K562 (cell line): Measurements from ENCODE around the gene IRAK3. TPM values are rescaled to one million over a fixed set of nuclear protein-coding genes. Genes with fewer than 3 reads are reported as not detected.

ENCODE experiments used
- ATAC-seq: fragments of 200-7000 bp; cut with Tn5 transposase; 3 replicates; pipeline ENCODE4 v1.9.1; 2020; ENCODE audit warnings: moderate library complexity
- BruUV-seq: library from RNA; stranded (reverse); fragments of 400-500 nt; replicated peaks from 2 replicates; lab custom pipeline; 2021; lab: Mats Ljungman, UMichigan
- CTCF ChIA-PET: fragments of 300-600 bp; formaldehyde crosslinking; extraction: SDS; loops from one replicate; lab custom pipeline; 2021; ENCODE audit warnings: low intra/inter-chr PET ratio; lab: Yijun Ruan, JAX
- POLR2A ChIA-PET: fragments of 300-600, 350-650 bp; sonication (Branson Sonifier 250); formaldehyde crosslinking; extraction: SDS; loops from one replicate; lab custom pipeline; 2021; ENCODE audit warnings: antibody characterized with exemption, inconsistent platforms; lab: Yijun Ruan, JAX
- DNase-seq, 4 experiments: peaks; one replicate each; pipeline versions ENCODE4 v3.0.0 to v3.0.0-alpha.2; 2011 to 2018; ENCODE audit warnings: low spot score in 3 of 4, mixed read lengths in 3 of 4; ENCODE audit errors: extremely low read depth in 1 of 4
- FAIRE-seq: peaks from 2 replicates; lab custom pipeline; 2011; peaks lifted over from hg19 to GRCh38; lab: Jason Lieb, UNC
- H2AFZ ChIP-seq: 2 replicates; pipeline ENCODE4 v1.6.0; 2011; ENCODE audit warnings: low read depth, low read length, control low read depth, inconsistent platforms
- H3K27ac ChIP-seq: fragments of 200-600 bp; 3 replicates; pipeline ENCODE4 v1.8.0; 2011; ENCODE audit warnings: low read depth, mild to moderate bottlenecking, control low read depth, inconsistent platforms, low read length, moderate library complexity, mixed read lengths; ENCODE audit errors: extremely low read depth
- H3K27me3 ChIP-seq, 2 experiments: fragments of 300-600 bp in 1 of 2; 2 replicates in 1 of 2; 3 replicates in 1 of 2; pipeline versions ENCODE4 v1.6.0 to v1.8.0; 2011; ENCODE audit warnings: inconsistent platforms in 2 of 2, low read length in 2 of 2, mild to moderate bottlenecking in 1 of 2, mixed read lengths in 1 of 2, moderate library complexity in 1 of 2; ENCODE audit not compliant: control insufficient read depth in 2 of 2, insufficient read depth in 2 of 2
- H3K36me3 ChIP-seq: fragments of 300-600 bp; 3 replicates; pipeline ENCODE4 v1.8.0; 2011; ENCODE audit warnings: mild to moderate bottlenecking, low read length, inconsistent platforms; ENCODE audit not compliant: control insufficient read depth, insufficient read depth
- H3K4me1 ChIP-seq, 2 experiments: fragments of 200-600 bp in 1 of 2; replicated peaks in 1 of 2; 2 replicates in 1 of 2; 3 replicates in 1 of 2; pipeline versions ENCODE4 v1.5.1 to v1.8.0; 2011; ENCODE audit warnings: inconsistent platforms in 2 of 2, low read length in 2 of 2, mild to moderate bottlenecking in 1 of 2, mixed read lengths in 1 of 2, moderate library complexity in 1 of 2; ENCODE audit not compliant: control insufficient read depth in 2 of 2, insufficient read depth in 2 of 2
- H3K4me2 ChIP-seq: 2 replicates; pipeline ENCODE4 v1.6.1; 2011; ENCODE audit warnings: low read length, control low read depth, inconsistent platforms, mixed read lengths; ENCODE audit not compliant: insufficient read depth
- H3K4me3 ChIP-seq: fragments of 200-600 bp; sonication (generic), shearing (Covaris generic); 2 replicates; pipeline ENCODE4 v1.5.1; 2016; ENCODE audit warnings: control low read depth, inconsistent platforms
- H3K79me2 ChIP-seq: fragments of 200-600 bp; 3 replicates; pipeline ENCODE4 v1.8.0; 2011; ENCODE audit warnings: low read length, inconsistent platforms; ENCODE audit not compliant: control insufficient read depth, insufficient read depth
- H3K9ac ChIP-seq, 2 experiments: 2 replicates each; pipeline versions ENCODE4 v1.6.0 to v1.6.1; 2011; ENCODE audit warnings: low read depth in 2 of 2, low read length in 2 of 2, control low read depth in 1 of 2, inconsistent platforms in 1 of 2, mild to moderate bottlenecking in 1 of 2, mixed read lengths in 1 of 2; ENCODE audit not compliant: insufficient read depth in 1 of 2
- H3K9me1 ChIP-seq: one replicate; pipeline ENCODE4 v1.6.0; 2011; ENCODE audit warnings: inconsistent platforms, mild to moderate bottlenecking, low read length, moderate library complexity; ENCODE audit not compliant: control insufficient read depth, insufficient read depth
- H3K9me3 ChIP-seq: replicated peaks from 2 replicates; pipeline ENCODE4 v1.5.1; 2011; ENCODE audit warnings: low read depth, low read length, inconsistent platforms; ENCODE audit not compliant: control insufficient read depth, insufficient read depth
- H4K20me1 ChIP-seq: replicated peaks from 2 replicates; pipeline ENCODE4 v1.6.1; 2011; ENCODE audit warnings: low read length, inconsistent platforms, mixed read lengths; ENCODE audit not compliant: control insufficient read depth, insufficient read depth
- DIDO1 ChIP-seq: fragments of 450-650 bp; IDR thresholded peaks from 2 replicates; pipeline ENCODE4 v1.6.1; 2016; ENCODE audit warnings: low read depth, missing biosample characterization, missing genetic modification characterization
- MCM5 ChIP-seq: fragments of 450-650 bp; IDR thresholded peaks from 2 replicates; pipeline ENCODE4 v1.6.1; 2016; ENCODE audit warnings: low read depth
- NFIX ChIP-seq: fragments of 250-450 bp; sonication (Bioruptor Pico); IDR thresholded peaks from 2 replicates; pipeline ENCODE4 v1.4.0; 2020; ENCODE audit warnings: low read depth, mild to moderate bottlenecking, moderate library complexity
- ZNF175 ChIP-seq: fragments of 200-800 bp; sonication (Bioruptor generic); IDR thresholded peaks from 2 replicates; pipeline ENCODE4 v1.6.1; 2016; ENCODE audit warnings: low read depth, mild to moderate bottlenecking, missing genetic modification characterization, missing compliant biosample characterization
- ZNF253 ChIP-seq: fragments of 250-450 bp; sonication (Bioruptor Pico); conservative IDR thresholded peaks from 2 replicates; pipeline ENCODE4 v1.6.1; 2021; ENCODE audit warnings: mild to moderate bottlenecking
- WGBS: fragments of 100-300 bp; shearing (Covaris generic); methylation state at CpG from one replicate; pipeline ENCODE4 v1.1.6; 2016; ENCODE audit warnings: low coverage, mixed read lengths; ENCODE audit not compliant: insufficient coverage; ENCODE audit errors: missing lambda C conversion rate; 5-methylcytosine and 5-hydroxymethylcytosine counted together
- in situ Hi-C: fragments of 300-500 bp; cut with MboI; formaldehyde crosslinking; loops from 4 replicates; pipeline ENCODE4 v1.15.0; 2018; ENCODE audit warnings: inconsistent platforms, mixed read lengths
- intact Hi-C: fragments of 100-400 bp; cut with micrococcal nuclease; formaldehyde crosslinking; loops from 2 replicates; pipeline ENCODE4 v1.14.2; 2022
- polyA plus RNA-seq, 8 experiments: library from polyadenylated mRNA; depleted of rRNA in 4 of 8; stranded (reverse) in 5 of 8; unstranded in 3 of 8; fragments of >200 nt; fragmentation: Nextera tagmentation in 2 of 8; fragmentation: Illumina TruSeq in 1 of 8; extraction: Ambion mirVana in 2 of 8; extraction: Trizol in 1 of 8; gene quantifications; 2 replicates each; pipeline versions ENCODE4 v1.2.1 to v1.2.3, GENCODE V29; 2011 to 2014; ENCODE audit warnings: inconsistent platforms in 1 of 8, missing spikeins in 1 of 8
- total RNA-seq, 7 experiments: library from RNA; depleted of rRNA in 6 of 7; stranded (reverse); fragments of >200 nt in 6 of 7; fragmentation: Illumina TruSeq in 2 of 7; extraction: Trizol in 2 of 7; gene quantifications; 2 replicates each; pipeline versions ENCODE4 v1.2.1 to v1.2.3, GENCODE V29; 2011 to 2021; ENCODE audit warnings: low replicate concordance in 1 of 7
- TF ChIP-seq, protein P1 (sequence below): fragments of 450-650 bp; formaldehyde crosslinking; IDR thresholded peaks from 2 replicates; pipeline ENCODE4 v1.4.0; 2020; ENCODE audit warnings: mild to moderate bottlenecking, mixed read lengths
- TF ChIP-seq, protein P2 (sequence below): fragments of 450-650 bp; IDR thresholded peaks from 2 replicates; pipeline ENCODE4 v1.7.1; 2018; ENCODE audit warnings: mild to moderate bottlenecking, low read depth; ENCODE audit not compliant: partially characterized antibody

The IRAK3 gene
- total and polyA plus RNA-seq, 9 of the 15 experiments (the other 6 are each of a cell fraction or from before 2014, with no cell fraction given), result 0.06 to 0.09 (median 0.07) TPM; not detected in 6

- Histone ChIP-seq H3K9ac (no peak overlapping the region), H3K9me1 (no peaks in the 10 kb centered on the region), H2AFZ (no peak overlapping the region), H3K27ac (no peak overlapping the region), H3K4me1 (no peaks in the 10 kb centered on the region), H3K27me3 (peaks cover 1 to 2% of the 10 kb centered on the region in 2 experiments; a peak in 3 of 5 replicates), H4K20me1 (no peaks in the 10 kb centered on the region), H3K79me2 (no peaks in the 10 kb centered on the region), H3K36me3 (no peaks in the 10 kb centered on the region), H3K4me2 (no peak overlapping the region), H3K9me3 (no peaks in the 10 kb centered on the region), H3K4me3 (no peak overlapping the region)
- ATAC-seq (no peak), DNase-seq (no peak), FAIRE-seq (no peak)
- TF ChIP-seq ZNF253 (CRISPR knock-in tag) (no peak), ZNF175 (CRISPR knock-in tag) (no peak), NFIX (CRISPR knock-in tag) (no peak), DIDO1 (tag) (no peak), MCM5 (no peak)
- TF ChIP-seq, protein P1, sequence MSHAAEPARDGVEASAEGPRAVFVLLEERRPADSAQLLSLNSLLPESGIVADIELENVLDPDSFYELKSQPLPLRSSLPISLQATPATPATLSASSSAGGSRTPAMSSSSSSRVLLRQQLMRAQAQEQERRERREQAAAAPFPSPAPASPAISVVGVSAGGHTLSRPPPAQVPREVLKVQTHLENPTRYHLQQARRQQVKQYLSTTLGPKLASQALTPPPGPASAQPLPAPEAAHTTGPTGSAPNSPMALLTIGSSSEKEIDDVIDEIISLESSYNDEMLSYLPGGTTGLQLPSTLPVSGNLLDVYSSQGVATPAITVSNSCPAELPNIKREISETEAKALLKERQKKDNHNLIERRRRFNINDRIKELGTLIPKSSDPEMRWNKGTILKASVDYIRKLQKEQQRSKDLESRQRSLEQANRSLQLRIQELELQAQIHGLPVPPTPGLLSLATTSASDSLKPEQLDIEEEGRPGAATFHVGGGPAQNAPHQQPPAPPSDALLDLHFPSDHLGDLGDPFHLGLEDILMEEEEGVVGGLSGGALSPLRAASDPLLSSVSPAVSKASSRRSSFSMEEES (CRISPR knock-in tag), result peak; percentile 53
- TF ChIP-seq, protein P2, sequence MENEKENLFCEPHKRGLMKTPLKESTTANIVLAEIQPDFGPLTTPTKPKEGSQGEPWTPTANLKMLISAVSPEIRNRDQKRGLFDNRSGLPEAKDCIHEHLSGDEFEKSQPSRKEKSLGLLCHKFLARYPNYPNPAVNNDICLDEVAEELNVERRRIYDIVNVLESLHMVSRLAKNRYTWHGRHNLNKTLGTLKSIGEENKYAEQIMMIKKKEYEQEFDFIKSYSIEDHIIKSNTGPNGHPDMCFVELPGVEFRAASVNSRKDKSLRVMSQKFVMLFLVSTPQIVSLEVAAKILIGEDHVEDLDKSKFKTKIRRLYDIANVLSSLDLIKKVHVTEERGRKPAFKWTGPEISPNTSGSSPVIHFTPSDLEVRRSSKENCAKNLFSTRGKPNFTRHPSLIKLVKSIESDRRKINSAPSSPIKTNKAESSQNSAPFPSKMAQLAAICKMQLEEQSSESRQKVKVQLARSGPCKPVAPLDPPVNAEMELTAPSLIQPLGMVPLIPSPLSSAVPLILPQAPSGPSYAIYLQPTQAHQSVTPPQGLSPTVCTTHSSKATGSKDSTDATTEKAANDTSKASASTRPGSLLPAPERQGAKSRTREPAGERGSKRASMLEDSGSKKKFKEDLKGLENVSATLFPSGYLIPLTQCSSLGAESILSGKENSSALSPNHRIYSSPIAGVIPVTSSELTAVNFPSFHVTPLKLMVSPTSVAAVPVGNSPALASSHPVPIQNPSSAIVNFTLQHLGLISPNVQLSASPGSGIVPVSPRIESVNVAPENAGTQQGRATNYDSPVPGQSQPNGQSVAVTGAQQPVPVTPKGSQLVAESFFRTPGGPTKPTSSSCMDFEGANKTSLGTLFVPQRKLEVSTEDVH, result no peak
- BruUV-seq, result no TSS peak
- WGBS, result 0% methylated on average over 2 of the region's 2 CpGs
- intact Hi-C loops (no loop called here), in situ Hi-C loops (no loop called here)
- ChIA-PET CTCF (no interaction called here), POLR2A (interaction anchor here (0.8 kb wide), 1 partner anchor 9 kb away, joined by 3 read pairs; no protein-coding TSS in a partner anchor)
Measured at GRCh38 chr12:66252771-66253170, 63.8 kb downstream of the IRAK3 start.
